RPMI7951 (cell line): ENCODE results near the gene PLGRKT. TPM values are rescaled to one million over a fixed set of nuclear protein-coding genes. Genes with fewer than 3 reads are reported as not detected.

Experiments
- DNase-seq: peaks from one replicate; pipeline ENCODE4 v3.0.0-alpha.2; 2012; ENCODE audit warnings: low read depth
- total RNA-seq: library from RNA; depleted of rRNA; stranded (reverse); fragments of >200 nt; shearing (Covaris generic); gene quantifications from 2 replicates; pipeline ENCODE4 v1.2.3, GENCODE V29; 2014; rRNA removed

Gene PLGRKT
- total RNA-seq, 1 experiment from 2014 or later = 45.1 TPM

DNA sequence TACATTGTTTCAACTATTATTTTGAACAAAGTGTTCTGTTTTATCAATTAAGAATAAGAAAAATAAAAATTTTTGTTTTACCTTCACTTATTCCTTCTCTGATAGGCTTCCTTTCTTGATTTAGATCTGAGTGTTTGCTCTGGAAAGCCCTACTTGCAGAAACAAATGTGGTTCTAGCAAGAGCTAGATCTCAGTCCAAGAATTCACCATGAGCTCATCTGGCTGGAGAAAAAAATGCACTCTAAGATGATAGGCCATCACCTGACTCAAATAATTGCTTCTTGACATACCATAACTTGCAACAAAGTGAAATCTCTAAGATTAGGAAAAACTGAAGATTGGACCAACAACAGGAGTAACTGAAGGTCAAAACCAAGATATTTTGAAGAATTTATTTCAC, 126.9 kb downstream of the PLGRKT start:
- no peak for DNase-seq

Other genes starting within 250 kb of the PLGRKT start
- gene INSL4, start 206.5 kb downstream of the PLGRKT start, total RNA-seq = not detected in 2 replicates
- gene RLN2, start 133.2 kb downstream of the PLGRKT start, total RNA-seq = 0.29 and 1.1 TPM in 2 replicates
- gene RLN1, start 98.0 kb downstream of the PLGRKT start, total RNA-seq = 0.24 and 0.39 TPM in 2 replicates
- gene CD274, start 12.6 kb upstream of the PLGRKT start, total RNA-seq = 4.9 and 5.7 TPM in 2 replicates
- gene PDCD1LG2, start 72.6 kb upstream of the PLGRKT start, total RNA-seq = 10.7 and 16.2 TPM in 2 replicates
- gene RIC1, start 191.2 kb upstream of the PLGRKT start, total RNA-seq = 20.6 and 23.3 TPM in 2 replicates